GM18858 (cell line): ENCODE results near the gene KRTAP5-6.
"Not testable (repeated sequence)": the region's sequence is repeated elsewhere in the genome, so short reads cannot be mapped to it uniquely, and the experiment has no call there.

Experiments used
- ATAC-seq: cut with Tn5 transposase; IDR thresholded peaks from one replicate; pipeline ENCODE4 v1.9.1; 2021; ENCODE audit not compliant: unreplicated experiment

Gene KRTAP5-6

DNA sequence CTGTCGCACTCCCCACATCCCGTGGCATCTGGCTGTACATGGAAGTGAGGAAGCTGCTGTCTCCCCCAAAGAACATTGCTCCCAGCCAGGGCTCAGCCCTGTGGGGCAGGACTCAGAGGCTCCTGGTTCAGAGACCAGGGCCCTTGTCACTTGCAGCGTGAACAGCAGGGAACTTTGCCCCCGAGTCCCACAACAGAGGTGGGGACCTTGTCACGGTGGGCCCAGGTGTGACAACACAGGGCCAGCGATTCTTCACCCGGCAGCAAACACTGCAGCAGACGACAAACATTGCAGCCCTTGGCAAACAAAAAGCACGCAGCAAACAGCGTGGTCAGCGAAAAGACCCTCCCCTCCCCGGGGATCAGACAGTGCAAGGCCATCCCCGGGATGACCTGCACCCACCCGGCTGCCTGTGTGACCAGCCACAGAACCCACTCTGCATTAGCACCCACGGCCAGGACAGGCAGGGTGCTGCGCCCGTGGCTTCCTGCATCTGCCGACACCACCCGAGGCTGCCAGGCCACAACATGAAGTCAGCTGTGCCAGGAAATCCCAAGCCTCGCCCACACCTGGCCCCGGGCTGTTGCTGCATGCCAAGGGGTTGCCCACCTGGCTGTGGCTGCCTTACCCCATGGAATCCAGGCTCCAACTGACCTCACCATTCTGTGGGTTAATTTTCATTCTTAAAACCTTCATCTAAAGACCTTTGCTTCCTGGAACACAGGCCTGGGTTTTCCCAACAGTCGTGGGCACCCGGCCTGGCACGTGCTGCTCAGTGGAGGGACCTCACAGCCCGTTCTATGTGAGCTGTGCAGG, 35.3 kb upstream of the KRTAP5-6 start:
- ATAC-seq = not testable (repeated sequence)

DNA sequence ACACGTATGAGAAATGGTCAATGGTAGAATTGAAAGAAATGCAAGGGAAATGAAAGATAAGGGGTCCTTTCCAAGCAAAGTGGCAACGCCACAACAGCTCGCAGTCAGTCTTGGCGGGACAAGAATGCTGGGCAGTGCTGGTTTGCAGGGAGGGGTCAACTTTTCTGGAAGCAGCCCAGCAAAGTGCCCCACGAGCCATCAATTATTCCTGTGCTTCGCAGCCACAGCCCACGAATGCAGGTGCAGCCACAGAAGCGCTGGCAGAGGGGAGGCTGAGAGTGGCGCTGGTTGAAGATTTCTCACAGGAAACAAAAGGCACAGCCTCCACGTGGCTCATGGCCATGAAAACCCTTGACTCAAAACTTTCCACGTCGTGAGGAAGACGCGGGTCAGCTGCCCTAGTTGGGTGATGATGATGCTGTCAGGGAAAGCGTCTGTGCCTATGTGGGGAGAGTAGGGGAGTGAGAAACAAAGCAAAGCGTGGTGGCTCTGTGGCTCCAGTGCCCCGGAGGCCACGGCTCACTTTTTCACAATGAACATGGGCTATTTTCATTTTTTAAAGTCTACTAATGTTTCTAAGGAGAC, 34.2 kb upstream of the KRTAP5-6 start:
- ATAC-seq = not testable (repeated sequence)

DNA sequence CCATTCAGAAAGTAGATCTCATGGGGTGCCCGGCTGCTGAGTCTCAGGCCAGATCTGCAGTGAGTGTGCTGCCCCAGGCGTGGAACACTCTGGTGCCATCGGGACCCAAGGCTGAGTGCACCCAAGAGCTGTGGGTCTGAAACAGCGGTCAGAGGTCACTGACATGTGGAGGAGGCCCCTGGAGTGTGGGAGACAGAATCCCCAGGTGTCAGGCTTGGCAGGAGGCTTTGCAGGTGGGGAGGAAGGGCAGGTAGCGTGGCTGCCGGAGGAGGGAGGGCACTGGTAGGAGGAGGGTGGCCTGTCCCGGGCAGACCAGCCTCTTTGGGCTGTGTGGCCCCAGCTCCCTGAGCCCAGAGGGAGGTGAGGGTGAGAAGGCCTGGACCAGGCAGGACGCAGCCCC, 31.7 kb upstream of the KRTAP5-6 start:
- ATAC-seq = no peak

DNA sequence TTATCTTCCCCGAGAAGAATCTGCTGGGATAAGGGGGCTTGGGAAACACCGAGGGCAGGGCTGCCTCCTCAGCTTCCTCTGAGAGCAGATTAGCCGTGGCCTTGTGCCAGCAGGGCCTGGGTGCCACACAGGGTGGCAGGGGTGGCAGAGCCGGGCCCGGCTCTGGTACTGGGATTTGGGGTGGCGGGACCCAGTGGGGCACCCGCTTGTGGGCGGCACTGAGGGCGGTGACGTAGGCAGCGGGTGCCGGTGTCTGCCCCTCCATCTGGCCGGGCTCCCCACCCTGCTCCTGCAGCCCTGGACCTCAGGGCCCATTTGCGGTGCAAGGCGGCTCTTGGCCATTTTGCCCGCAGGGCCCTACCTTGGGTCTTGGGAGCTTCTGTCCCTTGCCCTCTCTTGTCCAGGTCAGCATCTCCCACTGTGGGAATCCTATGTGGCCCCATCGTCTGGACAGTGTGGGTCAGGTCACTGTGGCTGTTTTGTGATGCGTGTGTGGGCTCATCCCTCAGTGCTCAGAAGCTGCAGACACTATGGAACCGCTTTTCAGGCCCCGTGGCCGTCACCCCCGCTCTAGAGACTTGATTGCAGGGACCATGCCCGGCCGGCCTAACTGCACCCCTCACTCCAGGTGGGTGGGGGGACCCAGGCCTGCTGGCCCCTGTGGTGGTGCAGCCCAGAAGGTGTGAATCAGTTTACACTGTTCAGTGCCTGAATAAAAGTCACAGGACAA, 29.7 kb upstream of the KRTAP5-6 start:
- ATAC-seq = no peak

DNA sequence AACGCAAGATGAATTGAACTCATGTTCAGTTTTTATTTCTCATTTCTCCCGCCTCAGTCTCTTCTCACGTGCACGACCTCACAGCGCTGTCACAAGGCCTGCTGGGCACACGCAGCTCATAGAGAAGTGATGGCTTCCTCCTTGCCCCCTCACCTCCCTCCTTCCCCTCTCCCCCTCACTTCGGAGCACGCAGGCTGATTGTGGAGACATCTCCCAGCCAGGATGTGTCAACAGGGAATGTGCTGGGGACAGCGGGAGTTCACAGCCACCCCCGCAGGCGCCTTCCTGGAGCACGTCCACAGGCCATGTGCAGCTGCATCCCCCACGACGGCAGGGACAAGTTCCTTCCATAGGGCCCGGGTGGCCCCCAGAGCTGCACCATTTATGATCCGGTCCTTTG, 29.1 kb upstream of the KRTAP5-6 start:
- ATAC-seq = no peak

DNA sequence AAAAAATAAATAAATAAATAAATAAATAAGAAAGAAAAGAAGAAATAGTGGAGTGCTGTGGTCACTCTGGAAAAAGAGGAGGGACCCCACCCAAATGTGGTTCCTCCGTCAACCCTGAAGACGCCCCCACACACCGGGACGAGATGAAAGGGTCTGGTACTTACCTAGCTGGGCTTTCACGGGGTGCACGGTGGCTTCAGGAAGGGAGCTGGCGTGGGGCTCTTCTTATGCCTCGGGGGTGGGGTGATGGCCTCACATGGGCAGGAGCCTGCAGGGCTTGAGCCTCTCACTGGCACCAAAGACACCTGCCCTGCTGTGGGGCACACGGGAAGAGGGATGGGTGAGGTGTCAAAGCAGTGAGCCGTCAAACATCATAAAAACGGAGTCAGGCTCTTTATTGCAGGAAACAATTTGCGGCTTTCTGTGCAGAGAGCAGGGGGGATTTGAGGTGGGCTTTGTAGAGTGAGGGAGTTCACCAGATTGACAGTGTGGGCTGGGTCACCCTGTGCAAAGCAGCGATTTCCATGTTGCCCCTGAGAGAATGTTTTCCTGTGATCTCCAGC, 28.0 kb upstream of the KRTAP5-6 start:
- ATAC-seq = no peak

DNA sequence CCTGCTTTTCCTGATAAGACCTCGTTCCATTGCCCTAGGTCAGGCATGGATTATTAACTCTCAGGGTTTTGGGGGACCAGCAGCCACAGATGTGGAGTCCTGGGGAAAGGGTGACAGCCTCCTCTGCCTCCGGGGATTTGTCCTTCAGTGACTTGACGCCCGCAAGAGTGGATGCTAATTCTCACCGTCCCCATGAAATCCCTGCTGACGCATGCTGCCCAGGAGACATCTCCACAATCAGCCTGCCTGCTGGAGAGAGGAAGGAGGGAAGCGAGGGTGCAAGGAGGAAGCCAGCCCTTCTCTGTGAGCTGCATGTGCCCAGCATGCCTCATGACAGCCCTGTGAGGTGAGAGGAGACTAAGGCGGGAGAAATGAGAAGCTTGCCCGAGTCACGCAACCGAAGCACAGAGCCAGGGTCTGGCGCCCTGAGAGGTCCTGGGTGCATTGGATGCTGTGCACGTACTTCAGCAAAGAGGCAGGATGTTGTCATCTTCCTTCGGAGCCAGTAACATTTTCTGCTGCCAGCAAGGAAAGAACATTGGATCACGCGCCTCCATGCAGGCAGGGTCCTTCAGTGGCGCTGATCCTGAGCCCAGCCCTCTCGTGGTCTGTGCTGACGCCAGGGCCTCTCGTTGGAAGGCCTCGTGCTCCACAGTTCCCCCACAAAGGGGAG, 27.3 kb upstream of the KRTAP5-6 start:
- ATAC-seq = no peak

DNA sequence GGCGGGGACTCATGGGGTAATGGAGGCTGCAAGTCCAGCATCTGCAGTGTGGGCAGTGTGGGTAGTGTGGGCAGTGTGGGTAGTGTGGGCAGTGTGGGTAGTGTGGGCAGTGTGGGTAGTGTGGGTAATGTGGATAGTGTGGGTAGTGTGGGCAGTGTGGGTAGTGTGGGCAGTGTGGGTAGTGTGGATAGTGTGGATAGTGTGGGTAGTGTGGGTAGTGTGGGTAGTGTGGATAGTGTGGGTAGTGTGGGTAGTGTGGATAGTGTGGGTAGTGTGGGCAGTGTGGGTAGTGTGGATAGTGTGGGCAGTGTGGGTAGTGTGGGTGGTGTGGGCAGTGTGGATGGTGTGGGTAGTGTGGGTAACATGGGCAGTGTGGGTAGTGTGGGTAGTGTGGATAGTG, 26.5 kb upstream of the KRTAP5-6 start:
- not testable (repeated sequence) for ATAC-seq

DNA sequence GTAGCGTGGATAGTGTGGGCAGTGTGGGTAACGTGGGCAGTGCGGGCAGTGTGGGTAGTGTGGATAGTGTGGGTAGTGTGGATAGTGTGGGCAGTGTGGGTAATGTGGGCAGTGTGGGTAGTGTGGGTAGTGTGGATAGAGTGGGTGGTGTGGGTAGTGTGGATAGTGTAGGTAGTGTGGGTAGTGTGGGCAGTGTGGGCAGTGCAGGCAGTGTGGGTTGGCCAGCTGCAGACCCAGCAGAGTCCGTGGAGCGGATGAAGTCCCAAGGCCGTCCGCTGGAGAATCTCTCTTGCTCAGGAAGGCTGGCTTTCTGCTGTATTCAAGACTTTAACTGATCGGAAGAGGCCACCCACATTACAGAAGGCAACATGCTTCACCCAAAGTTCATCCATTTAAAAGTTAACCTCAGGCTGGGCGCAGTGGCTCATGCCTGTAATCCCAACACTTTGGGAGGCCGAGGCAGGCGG, 26.1 kb upstream of the KRTAP5-6 start:
- ATAC-seq = no peak

DNA sequence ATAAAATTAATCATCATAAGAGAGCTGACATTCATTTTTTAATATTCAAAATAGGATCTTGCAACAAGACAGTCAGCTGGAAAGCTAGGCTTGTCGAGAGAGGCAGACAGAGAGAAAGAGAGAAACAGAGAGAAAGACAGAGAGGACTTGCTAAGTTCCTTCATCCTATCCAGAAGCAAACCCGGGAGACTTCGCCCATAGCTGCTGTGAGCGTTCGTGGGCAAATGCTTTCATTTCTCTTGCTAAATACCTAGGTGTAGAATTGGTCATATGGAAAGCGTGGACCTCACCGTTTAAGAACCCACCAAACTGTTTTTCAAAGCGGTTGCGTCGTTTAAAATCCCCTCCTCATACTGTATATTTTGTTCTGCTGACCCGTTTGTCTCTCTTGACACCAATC, 25.3 kb upstream of the KRTAP5-6 start:
- no peak for ATAC-seq

DNA sequence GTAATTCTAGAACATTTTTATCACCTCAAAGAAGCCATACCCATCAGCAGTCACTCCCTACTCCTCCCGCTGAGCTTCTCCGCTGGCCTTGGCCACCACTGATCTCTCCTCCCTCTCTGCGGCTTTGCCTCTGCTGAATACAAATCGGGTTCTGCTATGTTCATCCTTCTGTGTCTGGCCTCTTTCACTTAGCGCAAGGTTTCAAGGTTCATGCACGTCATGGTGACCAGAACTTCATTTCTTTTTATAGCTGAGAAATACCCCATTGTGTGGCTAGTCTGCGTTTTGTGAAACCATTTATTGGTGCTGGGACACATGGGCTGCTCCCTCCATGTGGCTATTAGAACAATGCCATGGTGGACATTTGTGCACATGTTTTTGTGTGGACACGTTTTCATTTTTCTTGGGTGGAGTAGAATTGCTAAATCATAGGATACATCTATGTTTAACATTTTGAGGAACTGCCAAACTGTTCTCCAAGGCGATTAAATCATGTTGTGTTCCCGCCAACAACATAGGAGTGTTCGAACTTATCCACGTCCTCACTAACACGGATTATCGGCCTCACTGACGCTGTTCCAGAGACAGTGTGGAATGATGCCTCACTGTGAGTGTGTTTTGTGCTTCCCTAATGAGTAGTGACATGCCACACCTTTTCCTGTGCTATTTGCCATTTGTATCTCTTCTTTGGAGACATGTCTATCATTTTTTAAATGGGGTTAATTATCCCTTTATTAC, 24.2 kb upstream of the KRTAP5-6 start:
- ATAC-seq = no peak

DNA sequence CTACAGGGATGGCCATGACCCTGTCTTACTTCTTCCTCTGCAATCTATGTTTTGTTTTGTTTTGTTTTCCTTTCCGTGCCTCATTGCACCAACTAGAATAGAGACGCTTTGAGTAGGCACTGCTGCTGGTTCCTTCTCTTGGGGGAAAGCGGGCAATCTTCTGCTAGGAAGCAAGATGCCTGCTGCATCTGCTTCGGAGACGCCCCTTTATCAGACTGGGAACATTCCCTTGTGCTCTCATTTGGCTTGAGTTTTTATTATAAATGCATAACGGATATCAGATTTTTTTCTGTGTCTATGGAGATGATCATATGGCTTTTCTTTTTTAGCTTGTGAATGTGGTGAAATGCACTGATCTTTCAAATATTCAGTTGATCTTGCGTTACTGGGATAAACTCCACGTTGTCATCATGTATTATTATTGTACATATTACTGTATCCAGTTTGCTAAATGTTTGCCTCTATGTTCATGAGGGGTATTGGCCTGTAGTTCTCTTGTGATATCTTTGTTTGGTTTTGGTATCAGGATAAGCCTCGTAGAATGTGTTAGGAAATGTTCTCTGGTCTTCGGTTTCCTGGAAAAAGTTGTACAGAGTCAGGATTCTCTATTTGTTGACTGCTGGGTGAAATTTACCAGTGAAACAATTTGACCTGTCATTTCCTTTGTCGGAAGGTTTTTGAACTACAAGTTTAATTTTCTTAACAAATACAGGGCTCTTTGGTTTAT, 23.4 kb upstream of the KRTAP5-6 start:
- ATAC-seq = no peak

DNA sequence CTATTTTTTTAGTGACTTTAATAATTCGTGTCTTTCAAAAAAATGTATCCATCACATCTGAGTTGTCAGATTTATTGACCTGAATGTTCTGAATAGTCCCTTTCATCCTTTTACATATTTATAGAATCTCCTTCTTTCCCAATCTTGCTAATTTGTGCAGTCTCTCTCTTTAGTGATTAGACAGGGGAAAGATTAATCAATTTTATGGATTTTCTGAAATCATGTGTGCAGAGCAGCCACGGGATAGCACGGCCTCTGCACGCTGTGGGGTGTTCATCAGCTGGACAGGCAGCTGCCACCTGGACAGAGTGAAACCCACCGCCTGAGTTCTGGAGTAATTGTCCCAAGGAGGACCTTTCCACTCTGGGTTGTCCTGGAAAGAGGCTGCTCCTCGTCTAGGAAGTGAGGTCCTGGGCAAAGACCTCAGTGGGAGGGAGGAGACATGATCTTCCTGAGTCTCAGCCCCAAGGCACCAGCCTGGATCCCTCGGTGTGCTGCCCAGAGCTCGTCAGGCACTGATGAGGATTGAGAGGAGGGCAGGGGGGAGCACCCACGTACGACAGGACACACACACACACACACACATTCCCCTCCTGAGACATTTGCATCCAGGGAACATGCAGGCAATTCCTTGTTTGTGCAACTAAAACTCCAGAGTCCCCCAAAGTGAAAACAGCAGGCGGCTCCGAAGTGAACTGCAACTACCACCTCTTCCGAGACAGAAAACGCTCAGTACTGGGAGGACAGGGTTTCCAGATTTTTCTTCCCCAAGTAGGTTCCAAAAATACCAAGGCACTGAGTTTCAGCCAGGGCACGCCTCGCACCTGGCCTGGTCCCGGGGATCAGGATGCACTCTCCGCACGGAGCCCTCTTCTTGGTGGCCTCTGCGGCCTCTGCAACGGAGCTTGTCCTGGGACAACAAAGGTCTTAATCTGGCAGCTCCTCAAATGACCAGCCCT, 22.5 kb upstream of the KRTAP5-6 start:
- ATAC-seq = no peak

DNA sequence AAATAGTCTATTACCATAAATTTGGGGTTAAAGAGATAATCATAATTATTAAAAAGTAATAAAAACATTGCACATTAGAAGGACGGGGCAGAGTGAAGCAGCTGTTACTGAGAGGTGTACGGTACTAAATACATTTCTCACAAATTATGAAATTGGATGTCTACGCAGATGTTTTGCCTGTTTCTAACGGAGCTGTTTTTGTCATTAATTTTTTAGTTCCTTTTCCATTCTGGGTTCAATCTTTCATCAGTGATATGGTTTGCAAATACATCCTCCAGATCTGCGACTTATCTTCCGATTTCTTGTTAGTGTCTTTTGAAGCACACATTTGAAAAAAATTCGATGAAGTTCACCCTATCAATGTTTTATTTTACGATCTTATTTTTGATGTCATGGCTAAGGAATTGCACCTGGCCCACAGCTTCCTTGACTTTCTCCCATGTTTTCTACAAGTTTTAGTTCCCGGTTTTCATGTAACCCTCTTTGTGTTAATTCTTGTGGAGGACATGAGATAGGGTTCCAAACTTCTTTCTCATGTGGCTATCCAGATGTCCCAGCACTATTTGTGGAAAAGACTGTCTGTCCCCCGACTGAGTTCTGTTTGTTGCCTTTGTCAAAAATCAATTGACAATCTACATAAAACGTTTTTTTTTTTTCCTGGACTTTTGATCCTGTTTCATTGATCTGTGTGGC, 21.3 kb upstream of the KRTAP5-6 start:
- ATAC-seq = no peak

DNA sequence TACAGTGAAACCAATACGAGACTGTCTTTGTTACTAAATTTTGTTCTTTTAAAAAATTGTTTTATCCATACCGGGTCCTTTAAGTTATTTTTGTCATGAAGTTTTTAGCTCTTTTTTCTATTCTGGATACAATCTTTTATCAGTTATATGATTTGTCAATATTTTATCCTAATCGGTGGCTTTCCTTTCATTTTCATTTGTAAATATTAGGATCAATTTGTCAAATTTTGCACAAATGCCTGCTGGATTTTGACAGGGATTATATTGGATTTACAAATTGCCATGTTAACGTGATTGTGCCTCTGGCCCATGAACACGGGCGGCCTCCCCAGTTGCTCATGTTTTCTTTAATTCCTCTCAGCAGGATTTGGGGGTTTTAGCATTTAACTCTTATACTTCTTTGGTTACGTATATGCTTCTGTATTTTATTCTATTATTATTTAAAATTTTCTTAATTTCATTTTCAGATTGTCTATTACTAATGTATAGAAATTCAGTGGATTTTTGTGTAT, 20.7 kb upstream of the KRTAP5-6 start:
- ATAC-seq = no peak

DNA sequence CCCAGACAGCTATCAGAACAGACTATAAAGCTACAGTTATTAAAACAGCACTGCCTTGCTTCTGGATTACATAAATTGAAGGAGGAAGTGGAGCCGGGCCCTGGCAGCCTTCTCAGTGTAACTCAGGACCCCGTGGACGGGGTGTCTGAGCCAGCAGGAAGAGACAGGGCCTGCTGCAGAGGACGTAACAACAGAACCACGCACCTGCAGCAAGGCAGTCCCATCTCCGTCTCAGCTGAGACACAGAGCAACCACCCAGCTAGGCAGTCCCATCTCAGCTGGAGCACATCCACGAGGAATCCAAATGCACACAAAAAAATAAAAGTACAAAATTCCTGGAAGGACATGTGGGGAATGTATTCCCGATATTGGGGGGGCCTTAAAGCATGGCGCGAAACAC, 17.1 kb upstream of the KRTAP5-6 start:
- ATAC-seq = no peak

DNA sequence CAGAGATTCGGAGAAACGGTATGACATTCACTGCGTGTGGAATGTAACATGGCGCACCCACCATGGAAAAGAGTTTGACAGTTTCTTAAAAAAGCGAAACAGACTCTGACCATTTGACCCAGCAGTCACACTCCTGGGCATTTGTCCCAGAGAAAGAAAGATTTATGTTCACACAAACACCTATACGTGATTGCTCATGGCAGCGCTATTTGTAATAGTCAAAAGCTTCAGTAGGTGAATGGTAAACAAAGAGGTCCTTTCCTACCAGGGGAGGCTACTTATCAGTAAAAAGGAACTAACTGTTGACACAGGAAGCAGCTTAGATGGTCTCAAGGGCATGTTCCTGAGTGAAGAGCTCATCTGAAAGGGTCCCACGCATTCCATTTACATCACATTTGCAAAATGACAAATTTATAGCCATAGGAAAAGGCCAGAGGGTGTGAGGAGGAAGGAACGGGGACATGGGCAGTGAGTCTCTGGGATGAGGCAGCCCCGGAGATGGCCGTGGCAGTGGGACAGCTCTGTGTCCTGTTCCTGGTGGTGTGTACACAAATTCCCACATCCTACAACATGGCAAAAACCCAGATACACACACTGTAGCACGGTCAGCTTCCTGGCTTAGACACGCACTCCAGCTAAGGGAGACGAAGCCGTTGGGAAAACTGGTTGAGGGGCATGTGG, 14.6 kb upstream of the KRTAP5-6 start:
- no peak for ATAC-seq
